Measurements from ENCODE around the gene SRSF10.
A peak's percentile ranks its signal among the peaks of the same experiment; 100 is the strongest.
"Not testable (repeated sequence)": the region's sequence is repeated elsewhere in the genome, so short reads cannot be mapped to it uniquely, and the experiment has no call there.

The SRSF10 gene

DNA sequence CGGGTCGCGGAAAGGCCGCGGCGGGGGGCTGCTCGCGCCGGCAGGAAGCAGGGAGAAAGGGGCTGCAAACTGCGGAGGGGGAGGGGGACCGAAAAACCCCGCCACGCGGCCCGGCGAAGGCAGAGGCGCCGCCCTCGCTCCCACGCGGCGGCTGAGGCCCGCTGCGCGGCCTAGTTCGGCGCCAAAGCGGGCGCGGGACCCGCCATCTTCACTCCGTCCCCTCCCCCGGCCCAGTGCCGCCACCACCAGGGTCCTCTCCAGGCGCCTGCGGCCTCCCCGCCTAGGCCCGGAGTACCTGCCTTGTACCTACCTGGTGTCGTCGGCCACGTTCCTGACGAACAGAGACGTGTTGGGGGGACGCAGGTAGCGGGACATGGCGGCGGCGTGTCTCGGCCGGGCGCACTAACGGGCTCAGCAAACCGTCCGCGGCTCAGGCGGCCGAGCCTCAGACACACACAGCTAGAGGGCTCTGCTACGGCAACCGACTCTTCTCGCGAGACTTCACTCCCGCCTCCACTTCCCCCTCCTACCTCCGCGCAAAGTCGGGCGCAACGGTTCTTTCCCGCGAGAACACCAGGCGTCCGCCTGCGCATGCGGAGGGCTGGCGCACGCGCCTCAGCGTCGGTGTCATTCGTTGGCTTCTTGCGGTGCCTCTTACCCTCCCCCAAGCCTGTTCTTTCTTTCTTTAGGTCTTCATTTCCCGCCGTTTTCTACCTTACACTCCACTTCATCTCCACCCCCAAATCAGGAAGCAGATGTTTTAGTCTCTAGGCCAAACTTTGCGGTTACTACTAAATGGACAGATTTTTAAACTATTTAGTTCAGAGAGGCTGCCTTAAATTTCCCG, at the start of gene SRSF10:
TSS of gene SRSF10 (minus strand) at position 447 of the 847 bp plus-strand sequence. CDS start at position 375, 72 bp downstream.
- DNase-seq: peak; percentile 98

DNA sequence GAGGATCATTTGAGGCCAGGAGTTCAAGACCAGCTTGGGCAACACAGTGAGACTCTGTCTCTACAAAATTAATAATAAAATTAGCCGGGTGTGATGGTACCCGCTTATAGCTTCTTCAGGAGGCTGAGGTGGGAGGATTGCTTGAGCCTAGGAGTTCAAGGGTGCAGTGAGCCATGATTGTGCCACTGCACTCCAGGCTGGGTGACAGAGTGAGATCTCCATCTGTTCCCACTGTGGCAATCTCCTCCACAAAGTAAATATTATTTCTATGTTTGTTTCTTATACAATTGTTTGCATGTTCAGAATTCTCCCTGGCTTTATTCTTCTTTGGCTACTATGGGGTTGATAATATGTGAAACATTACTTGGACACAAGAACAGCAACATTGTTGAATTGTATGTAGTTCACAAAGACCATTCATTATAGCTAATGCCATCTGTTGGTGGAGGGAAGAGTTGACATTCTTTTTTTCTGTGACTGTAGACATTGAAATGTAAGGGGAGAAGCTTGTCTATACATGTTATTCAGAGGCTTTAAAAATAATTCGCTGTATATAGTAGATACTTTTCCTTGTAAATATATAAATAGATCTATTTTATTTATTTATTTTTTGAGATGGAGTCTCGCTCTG, 47.8 kb upstream of the SRSF10 start:
- no peak for DNase-seq

DNA sequence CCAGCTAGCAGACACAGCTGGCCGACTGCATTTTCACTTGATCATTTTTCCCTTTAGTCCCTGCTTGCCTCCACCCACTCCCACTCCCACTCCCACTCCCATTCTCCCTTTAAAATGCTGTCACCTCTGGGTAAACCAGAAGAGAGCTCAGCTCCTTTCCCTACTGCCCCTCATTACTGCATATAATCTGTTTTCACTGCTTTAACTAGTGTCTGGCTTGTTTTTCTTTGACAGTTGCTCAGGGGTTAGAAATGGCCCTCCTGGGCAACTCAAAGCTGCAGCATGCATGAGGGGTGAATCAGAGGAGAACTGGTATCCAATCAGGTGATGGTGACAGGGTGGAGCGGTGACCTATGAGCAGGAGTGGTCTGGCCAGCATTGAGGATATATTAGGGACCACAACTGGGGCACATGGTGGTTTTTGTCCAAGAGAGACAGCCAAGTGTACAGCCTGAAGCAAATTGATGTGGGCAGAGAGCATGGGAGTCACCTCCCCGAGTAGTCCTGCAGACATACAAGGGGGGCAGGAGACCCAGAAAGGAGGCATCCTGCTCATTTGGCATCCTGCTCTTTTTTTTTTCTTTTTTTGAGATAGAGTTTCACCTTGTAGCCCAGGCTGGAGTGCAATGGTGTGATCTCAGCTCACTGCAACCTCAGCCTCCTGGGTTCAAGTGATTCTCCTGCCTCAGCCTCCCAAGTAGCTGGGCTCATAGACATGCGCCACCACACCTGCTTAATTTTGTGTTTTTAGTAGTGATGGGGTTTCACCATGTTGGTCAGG, 42.6 kb upstream of the SRSF10 start:
- DNase-seq: no peak

DNA sequence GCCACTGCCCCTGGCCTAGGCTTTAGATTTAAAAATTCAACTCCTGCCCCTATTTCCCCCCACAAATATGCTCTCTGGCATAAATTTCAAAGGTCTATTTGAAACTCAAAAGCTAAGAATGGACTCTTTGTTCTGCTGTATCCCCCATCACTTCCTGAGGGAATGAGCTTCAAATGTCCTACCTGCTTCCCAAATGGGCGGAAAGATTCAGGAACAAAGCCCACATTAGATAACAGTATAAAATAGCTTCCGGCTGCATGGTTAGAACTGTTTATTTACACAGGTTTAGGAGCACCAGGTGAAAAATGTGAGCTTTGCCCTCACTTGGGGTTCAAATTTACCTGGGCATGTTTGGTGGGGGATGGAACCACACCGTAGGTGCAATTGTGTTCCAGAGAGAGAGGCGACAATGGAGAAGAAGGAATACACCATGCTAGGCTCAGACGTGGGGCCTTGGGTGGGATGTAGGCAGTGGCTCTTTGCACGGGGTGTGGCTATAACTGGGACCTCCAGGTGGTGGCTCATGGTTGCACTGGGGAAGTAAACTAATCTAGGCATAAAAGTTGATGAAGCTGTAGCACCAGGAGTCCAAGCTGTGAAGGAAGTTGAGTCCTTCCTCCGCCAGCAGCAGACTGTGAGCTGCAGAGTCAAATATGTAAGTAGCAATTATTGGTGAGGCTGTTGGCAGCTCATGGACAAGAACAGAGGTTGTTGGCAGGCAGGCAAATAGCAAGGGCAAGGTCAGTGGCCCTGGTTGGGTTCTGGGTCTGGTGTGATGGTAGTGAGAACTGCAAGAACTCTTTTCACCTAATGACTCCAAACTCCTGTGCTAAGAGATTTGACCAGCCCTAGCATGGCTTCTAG, 41.5 kb upstream of the SRSF10 start:
- DNase-seq: no peak

DNA sequence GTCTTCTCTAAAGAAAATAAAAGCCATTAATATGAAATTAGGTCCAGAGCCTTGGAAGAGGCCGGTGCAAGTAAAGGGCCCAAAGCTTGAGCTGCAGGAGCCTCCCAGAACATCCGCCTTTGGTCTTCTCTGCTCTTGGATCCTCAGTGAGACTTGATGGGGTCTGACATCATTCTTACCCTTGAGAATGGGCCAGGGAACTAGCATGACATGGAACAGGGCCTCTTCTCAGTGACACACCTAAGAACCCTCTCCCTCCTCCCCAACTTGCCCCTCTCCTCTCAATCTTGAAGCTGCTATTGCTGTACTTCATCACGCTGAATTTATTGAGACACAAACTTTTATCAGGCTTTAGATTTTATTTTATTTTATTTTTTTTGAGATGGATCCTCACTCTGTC, 40.3 kb upstream of the SRSF10 start:
- no peak for DNase-seq

DNA sequence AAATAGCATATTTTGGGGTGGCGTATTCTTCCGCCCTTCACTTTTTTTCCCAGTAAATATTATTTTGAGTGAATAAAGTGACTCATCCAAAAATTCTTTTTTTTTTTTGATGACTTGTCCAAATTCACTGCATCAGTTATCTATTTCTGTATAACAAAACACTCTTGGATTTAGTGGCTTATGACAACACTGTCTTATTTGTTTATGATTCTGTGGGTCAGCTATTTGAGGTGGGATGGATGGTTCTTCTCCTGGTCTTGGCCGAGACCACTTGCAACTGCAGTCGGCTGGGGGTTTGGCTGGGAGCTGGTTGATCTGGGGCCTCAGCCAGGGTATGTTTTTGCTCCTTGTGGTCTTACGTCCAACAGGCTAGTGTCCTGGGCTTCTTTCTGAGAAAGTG, 39.9 kb upstream of the SRSF10 start:
- no peak for DNase-seq

DNA sequence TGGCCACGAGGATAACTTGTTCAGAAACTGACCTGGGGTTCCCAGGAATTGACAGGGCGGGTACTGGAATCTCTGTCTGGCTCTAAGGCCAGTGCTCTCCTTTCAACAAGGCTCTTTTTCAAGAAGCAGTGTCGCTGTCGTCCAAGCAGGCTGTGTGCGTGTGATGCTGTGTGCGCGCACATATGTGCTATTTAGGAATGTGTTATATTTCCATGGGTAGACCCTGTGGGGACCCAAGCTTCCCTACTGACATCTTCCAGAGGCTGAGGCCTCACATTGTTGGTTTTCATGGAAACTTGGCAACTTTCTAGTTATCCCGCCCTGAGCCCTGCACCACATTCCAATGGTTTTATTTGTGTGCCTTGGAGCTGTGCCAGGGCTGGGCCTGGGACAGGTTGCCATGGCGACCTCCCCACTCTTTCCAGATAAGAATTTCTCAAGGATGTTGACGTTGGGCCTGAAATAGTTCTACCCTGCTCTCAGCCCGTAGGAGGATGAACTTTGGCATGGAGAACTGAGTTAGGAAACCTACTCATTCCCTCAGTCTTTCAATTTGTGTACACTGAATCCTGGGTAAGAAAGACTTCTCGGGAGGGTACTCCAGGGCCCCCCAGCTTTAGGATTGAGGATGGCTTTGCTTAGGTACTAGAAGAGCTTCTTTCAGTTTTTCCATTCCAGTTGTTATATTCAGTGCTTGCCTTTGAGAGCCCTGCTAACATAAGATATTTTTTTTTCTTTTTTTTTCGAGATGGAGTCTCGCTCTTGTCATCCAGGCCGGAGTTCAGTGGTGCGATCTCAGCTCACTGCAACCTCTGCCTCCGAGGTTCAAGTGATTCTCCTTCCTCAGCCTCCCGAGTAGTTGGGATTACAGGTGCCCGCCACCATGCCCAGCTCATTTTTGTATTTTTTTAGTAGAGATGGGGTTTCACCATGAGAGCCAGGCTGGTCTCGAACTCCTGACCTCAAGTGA, 38.8 kb upstream of the SRSF10 start:
- DNase-seq: no peak

DNA sequence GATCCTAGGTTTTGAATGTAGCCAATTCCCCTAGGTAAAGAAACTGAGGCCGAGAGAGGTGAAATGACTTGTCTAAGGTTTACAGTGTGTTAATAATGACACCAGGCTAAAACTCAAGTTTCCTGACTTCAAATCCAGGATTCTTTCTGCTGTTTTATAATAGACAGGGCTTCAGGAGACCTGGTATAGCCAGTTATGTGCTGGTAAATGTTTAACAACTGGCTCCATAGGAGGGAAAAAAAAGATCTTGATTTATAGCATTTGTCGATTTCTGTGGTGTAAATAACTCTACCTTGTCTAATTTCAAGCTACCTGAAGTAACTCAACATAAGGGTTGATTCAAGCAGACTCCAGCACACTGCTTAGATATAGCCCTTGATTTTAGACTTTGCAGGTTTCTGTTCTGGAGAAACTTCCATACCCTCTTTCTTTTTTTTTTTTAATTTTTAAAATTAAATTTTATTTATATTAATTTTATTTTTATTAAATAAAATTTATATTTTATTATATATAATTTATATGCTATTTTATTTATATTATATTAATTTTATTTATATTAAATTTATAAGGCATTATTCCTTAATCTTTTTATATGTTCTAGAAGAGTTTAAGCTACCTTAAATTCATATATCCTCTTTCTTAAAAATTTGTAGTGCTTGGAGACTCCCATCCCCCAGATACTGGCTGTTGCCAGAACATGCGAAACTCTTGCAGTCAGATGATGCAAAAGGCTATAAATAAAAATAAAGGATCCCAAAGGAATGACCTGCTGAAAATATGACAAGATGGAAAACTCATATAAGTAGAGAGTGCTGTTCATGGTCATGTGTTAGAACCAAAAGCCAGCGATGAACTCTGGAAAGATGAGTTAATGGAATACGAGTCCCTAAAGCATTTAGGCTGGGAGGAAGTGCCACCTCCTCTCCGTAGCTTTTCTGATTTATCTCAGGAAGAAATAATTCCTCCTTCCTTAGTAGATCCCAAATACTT, 35.4 kb upstream of the SRSF10 start:
- no peak for DNase-seq

DNA sequence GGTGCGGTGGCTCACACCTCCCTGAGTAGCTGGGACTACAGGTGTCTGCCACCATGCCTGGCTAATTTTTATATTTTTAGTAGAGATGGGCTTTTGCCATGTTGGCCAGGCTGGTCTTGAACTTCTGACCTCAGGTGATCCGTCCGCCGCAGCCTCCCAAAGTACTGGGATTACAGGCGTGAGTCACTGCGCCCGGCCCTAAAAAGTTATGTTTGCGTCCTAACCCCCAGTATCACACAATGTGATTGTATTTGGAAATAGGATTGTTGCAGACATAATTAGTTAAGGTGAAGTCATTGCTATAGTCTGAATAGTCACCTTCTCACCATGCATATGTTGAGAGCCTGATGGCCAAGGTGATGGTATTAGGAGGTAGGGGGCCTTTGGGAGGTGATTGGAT, 32.8 kb upstream of the SRSF10 start:
- not testable (repeated sequence) for DNase-seq

DNA sequence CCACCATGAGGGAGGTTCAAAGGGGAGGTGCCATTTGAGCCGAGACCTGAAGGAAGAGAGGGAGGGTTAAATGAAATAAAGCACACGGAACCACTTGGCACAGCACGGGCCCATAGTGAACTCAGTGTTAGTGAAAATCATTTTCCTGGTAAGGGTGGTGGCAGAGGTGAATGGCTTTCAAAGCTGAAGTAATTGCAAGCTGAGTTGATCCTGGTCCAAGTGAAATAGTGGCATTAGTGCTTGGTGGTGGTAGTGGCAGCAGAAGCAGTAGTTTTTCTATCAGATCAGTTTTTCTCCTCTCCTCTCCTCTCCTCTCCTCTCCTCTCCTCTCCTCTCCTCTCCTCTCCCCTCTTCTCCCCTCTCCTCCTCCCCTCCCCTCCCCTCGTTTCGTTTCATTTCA, 30.5 kb upstream of the SRSF10 start:
- no peak for DNase-seq

DNA sequence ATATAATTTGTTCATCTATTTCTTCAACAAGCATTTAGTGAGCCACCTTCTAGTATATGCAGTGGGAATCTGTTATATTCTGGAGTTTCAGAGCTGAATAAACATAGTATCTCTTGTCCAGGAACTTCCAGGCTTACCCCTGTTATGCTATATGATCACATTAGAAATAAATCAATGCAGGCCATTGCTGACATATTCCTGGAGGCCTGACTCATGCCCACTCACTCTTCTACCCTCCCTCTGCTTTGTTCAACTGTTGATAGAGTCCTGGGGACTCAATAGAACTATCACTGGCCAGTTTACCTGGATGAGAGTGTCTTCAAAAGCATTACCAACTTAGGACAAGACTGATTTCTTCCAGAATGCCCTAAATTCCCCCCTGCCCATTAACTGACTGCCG, 29.3 kb upstream of the SRSF10 start:
- no peak for DNase-seq

DNA sequence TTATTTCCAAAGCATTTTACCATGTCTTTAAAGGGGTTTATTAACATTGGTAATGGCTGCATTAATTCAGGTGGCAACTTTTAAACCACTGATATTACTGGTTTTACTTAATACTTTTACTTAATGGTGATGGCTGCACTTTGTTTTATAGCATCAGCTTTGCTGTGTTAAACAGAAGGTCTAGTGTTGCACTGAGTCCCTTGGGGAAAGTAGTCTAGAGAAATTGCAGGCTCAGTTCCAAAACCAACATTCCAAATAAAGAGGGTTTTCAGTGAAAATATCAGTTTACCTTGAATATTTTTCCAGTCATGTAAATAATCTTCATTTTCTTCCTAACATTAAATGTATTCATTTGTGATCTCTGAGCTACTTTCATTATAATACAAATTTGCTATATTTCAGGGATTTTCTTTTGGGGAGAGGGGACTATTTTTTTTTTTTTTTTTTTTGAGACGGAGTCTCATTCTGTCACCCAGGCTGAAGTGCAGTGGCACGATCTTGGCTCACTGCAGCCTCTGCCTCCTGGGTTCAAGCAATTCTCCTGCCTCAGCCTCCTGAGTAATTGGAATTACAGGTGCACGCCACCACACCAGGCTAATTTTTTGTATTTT, 28.6 kb upstream of the SRSF10 start:
- DNase-seq: not testable (repeated sequence)

DNA sequence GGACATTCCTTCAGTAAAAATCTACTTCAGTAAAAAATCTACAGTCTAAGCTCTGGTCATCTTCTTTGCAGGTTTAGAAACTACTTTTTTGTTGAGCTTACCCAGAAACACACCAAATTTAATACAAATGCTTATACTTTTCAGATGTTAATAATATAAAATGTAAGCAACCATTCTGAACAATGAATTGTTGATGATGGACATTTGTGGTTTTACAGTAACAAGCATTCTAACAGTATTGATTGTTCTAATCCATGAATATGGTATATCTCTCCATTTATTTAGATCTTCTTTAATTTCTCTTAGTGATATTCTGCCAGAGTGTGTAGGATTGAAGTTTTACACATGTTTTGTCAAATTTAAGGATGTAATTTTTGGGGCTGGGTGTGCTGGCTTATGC, 27.0 kb upstream of the SRSF10 start:
- DNase-seq: no peak

DNA sequence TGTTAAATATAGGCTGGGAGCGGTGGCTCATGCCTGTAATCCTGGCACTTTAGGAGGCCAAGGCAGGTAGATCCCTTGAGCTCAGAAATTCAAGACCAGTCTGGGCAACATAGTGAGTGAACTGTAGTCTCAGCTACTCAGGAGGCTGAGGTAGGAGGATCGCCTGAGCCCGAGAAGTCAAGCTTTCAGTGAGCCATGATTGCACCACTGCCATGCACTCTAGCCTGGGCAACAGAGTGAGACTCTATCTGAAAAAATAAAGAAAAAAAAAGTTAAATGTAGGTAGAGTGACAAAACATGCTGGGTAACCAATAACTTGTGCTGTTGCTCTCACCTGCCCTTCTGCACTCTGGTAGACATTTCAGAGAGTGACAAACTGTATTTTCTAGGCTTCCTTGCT, 25.0 kb upstream of the SRSF10 start:
- DNase-seq: no peak

DNA sequence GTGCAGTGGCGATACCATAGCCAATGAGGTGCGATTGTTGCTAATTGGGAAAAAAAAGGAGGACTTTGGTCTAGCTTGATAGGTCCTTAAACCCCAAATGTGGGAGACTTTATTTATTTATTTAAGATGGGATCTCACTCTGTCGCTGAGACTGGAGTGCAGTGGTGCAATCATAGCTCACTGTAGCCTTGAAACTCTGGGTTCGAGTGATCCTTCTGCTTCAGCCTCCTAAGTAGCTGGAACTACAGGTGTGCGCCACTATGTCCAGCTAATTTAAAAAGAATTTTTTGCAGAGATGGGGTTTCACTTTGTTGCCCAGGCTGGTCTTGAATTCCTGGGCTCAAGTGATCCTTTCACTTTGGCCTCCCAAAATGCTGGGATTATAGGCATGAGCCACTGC, 24.0 kb upstream of the SRSF10 start:
- no peak for DNase-seq

DNA sequence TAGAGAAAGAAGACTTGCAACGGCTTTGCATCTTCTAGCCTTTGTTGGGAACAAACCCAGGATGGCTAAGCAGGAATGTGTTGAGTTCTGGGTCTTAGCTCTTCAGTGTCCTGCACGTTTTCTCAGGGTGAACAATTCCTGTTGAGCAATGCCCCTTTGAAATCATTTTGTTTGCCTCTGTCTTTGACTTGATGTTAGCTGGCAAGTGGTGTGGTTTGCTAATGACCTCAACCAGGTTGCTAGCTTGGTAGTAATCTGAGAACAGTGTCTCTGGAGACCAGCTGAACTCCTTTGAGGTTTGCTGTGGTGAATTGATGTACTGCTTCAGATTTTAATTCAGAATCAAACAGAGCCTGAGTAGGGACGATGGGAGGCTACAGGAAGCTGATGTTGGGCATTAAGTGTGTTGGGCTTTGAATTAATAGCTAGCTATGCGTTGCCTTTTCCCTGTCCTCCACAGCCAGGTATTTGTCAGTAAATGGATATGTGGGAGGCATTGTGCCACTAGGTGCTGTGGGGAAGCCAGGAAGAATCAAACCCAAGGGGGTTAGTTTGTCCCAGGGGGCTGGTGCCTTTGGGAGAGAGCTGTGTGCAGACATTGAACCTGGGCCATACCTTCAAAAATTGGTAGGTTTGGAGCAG, 23.3 kb upstream of the SRSF10 start:
- DNase-seq: no peak

DNA sequence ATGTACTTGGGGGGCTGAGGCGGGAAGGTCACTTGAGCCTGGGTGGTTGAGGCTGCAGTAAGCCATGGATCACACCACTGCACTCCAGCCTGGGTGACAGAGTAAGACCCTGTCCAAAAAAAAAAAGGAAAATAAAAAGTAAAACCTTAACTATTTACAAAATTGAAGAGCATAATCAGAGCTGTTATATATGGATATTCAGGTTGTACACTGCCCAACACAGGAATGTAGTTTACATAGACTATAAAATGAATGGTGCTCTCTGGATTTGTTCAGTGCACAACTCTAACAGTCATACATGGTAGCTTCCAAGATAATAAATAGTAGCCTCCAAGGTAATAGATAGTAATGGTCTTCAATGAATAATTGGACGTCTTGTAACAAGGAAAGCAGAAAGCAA, 22.6 kb upstream of the SRSF10 start:
- DNase-seq: no peak

DNA sequence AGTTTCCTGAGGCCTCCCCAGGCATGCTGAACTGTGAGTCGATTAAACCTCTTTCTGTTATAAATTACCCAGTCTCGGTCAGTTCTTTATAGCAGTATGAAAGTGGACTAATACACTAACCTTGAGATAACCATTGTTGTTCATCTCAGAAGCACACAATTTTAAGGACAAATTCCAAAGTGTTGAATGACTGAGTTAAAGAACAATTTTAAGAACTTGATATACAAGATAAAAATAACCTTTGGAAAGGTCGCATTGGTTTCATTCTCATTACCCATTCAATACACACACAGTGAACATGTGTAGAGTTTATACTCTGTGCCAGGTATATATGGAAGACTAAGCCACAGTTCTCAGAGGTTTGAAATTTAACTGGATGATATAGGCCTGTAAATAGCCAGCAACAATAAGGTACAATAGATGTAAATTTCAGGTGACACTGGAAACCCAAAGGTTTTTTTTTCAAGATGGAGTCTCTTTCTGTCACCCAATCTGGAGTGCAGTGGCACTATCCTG, 19.1 kb upstream of the SRSF10 start:
- no peak for DNase-seq

DNA sequence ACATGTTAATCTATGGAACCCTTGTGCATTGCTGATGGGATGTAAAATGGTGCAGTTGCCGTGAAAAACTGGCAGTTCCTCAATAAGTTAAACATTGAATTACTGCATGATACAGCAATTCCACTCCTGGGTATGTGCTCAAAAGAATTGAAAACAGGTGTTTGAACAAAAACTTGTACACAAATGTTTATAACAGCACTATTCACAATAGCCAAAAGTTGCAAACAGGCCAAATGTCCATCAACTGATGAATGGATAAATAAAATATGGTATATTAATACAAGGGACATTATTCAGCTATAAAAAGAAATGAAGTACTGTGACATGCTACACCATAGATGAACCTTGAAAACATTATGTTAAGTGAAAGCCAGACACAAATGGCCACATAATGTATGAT, 17.7 kb upstream of the SRSF10 start:
- no peak for DNase-seq

Measured in CD4-positive, alpha-beta T cell treated with Interleukin-6 for 4 hours (primary cell).